Measurements from ENCODE around the gene TCF4. TPM values are rescaled to one million over a fixed set of nuclear protein-coding genes. Genes with fewer than 3 reads are reported as not detected.

The TCF4 gene
- total RNA-seq, 1 donor from 2014 or later, result 56.8 TPM

DNA sequence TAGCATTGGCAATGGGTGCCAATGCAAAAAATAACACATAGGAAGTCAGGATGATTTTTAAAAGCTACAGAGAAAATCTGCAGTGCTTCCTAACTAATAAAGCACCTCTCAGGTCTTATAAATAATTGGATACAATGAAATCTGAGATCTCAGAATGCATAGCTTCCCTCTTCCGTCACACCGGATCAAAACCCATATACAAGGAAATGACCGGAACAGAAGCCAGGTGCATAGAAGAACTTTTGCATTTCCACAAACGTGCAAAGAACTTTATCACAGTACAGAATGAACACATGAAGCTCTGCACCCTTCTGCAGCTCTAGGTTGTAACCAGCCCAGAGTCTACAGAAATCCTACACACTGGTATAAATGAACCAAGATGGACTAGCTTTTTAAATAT, 145.4 kb downstream of the TCF4 start:
- TF ChIP-seq, protein P1, sequence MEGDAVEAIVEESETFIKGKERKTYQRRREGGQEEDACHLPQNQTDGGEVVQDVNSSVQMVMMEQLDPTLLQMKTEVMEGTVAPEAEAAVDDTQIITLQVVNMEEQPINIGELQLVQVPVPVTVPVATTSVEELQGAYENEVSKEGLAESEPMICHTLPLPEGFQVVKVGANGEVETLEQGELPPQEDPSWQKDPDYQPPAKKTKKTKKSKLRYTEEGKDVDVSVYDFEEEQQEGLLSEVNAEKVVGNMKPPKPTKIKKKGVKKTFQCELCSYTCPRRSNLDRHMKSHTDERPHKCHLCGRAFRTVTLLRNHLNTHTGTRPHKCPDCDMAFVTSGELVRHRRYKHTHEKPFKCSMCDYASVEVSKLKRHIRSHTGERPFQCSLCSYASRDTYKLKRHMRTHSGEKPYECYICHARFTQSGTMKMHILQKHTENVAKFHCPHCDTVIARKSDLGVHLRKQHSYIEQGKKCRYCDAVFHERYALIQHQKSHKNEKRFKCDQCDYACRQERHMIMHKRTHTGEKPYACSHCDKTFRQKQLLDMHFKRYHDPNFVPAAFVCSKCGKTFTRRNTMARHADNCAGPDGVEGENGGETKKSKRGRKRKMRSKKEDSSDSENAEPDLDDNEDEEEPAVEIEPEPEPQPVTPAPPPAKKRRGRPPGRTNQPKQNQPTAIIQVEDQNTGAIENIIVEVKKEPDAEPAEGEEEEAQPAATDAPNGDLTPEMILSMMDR (IDR thresholded peaks at IDR 0.05; ENCODE audit: unreplicated experiment), result no peak
- no peak overlapping the region for H3K4me3 Mint-ChIP-seq (ENCODE audit: low read depth)
- H3K36me3 Mint-ChIP-seq (ENCODE audit: insufficient read depth), result no peaks in the 10 kb centered on the region
- no peak overlapping the region for H3K27ac Mint-ChIP-seq
- DNase-seq (ENCODE audit: low spot score, unreplicated experiment), result no peak
- peaks cover 8% of the 10 kb centered on the region for H3K4me1 Mint-ChIP-seq (ENCODE audit: low read depth)
- H3K27me3 Mint-ChIP-seq, result no peaks in the 10 kb centered on the region
- peaks cover 9% of the 10 kb centered on the region for H3K9me3 Mint-ChIP-seq (ENCODE audit: low read depth)

DNA sequence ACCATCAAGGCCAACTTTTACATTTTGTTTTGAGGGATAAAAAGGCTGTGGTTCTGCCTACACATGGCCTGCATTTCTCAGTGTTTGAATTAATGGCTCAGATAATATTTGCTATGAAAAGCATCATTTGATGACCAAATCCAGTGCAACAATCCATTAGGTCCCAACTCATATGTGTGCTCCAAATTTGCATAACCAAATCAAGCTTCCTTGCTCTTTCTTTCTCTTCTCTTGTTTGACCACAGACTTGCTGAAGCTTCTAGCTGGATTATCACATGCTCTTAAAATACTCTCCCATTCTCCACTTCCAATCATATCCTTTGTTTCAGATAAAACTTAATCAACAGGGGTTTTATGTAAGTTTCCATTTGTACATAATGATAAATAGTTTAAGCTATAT, 147.0 kb downstream of the TCF4 start:
- TF ChIP-seq, protein P1 (IDR thresholded peaks at IDR 0.05; ENCODE audit: unreplicated experiment), result no peak

DNA sequence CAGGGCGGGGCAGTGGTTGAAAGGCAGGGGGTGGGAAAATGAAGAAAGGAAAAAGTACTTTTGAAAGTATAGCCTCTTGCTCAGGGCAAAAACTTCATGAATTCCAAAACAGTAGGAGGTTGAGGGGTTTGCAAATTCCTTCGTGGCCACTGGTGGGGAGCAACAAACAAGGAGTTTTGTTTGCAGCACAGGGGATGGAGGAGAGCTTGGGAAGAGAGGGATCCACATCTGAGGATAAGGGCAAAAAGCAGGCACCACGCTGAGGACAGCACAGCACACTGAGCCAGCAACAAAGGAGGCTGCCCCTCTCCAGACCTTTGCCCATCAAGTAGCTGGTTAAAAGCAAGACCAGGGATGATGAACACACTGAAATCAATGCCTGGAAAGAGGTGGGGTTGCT, 148.9 kb downstream of the TCF4 start:
- Mint-ChIP-seq H3K27me3 (no peaks in the 10 kb centered on the region), H3K4me1 (ENCODE audit: low read depth) (peaks cover 8% of the 10 kb centered on the region)

More for the DNA sequence above, 147.0 kb downstream of the TCF4 start:
- Mint-ChIP-seq H3K36me3 (ENCODE audit: insufficient read depth) (no peaks in the 10 kb centered on the region), H3K4me3 (ENCODE audit: low read depth) (no peak overlapping the region), H3K9me3 (ENCODE audit: low read depth) (peaks cover 9% of the 10 kb centered on the region), H3K27me3 (no peaks in the 10 kb centered on the region), H3K27ac (no peak overlapping the region), H3K4me1 (ENCODE audit: low read depth) (peaks cover 8% of the 10 kb centered on the region)
- no peak for DNase-seq (ENCODE audit: low spot score, unreplicated experiment)

DNA sequence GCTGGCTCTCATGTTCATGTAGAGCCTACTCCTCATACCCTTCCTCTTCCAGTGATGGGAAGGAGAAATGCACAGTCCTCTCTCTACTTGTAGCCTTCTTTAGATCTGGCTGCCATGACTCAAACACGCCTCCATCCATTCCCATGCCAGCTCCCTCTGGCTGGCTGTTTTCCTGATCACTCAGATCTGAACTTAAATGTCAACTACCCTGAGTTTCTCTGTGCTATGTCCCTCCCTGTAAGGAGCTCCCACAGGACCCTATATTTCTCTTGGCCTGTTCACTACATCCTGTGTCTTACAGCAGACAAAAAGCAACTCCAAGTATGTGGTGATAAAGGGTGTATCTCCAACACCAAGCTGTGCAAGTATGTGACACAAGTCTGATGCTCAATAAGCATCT, 152.4 kb downstream of the TCF4 start:
- H3K27ac Mint-ChIP-seq, result no peak overlapping the region
- TF ChIP-seq, protein P1 (IDR thresholded peaks at IDR 0.05; ENCODE audit: unreplicated experiment), result no peak
- H3K36me3 Mint-ChIP-seq (ENCODE audit: insufficient read depth), result no peaks in the 10 kb centered on the region
- no peak overlapping the region for H3K4me3 Mint-ChIP-seq (ENCODE audit: low read depth)
- DNase-seq (ENCODE audit: low spot score, unreplicated experiment), result no peak
- H3K4me1 Mint-ChIP-seq (ENCODE audit: low read depth), result peaks cover 12% of the 10 kb centered on the region
- H3K27me3 Mint-ChIP-seq, result no peaks in the 10 kb centered on the region
- no peaks in the 10 kb centered on the region for H3K9me3 Mint-ChIP-seq (ENCODE audit: low read depth)

More for the DNA sequence above, 148.9 kb downstream of the TCF4 start:
- no peak for DNase-seq (ENCODE audit: low spot score, unreplicated experiment)
- H3K27ac Mint-ChIP-seq, result no peak overlapping the region
- no peaks in the 10 kb centered on the region for H3K36me3 Mint-ChIP-seq (ENCODE audit: insufficient read depth)
- TF ChIP-seq, protein P1 (IDR thresholded peaks at IDR 0.05; ENCODE audit: unreplicated experiment), result no peak
- H3K9me3 Mint-ChIP-seq (ENCODE audit: low read depth), result no peaks in the 10 kb centered on the region
- H3K4me3 Mint-ChIP-seq (ENCODE audit: low read depth), result no peak overlapping the region

DNA sequence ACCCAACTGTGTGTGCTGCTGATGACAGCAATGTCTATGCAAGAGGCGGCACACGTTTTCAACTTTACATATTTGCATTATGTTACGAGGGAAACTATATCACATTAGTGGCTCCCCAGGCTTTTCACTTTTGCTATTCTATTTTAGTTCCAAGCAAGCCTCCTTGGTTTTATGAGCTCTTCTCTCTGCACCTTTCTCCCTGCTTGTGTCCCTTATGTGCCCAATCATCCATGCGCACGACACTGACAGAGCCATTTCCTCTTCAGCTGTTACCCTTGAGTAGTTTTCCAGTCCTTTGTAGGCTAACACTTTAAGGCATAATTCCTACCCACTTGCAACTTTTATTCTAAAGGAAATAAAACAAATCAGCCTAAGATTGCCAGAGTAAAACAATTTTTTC, 154.3 kb downstream of the TCF4 start:
- Mint-ChIP-seq H3K27ac (no peak overlapping the region), H3K9me3 (ENCODE audit: low read depth) (no peaks in the 10 kb centered on the region), H3K27me3 (no peaks in the 10 kb centered on the region), H3K4me1 (ENCODE audit: low read depth) (peaks cover 8% of the 10 kb centered on the region), H3K4me3 (ENCODE audit: low read depth) (no peak overlapping the region), H3K36me3 (ENCODE audit: insufficient read depth) (no peaks in the 10 kb centered on the region)
- TF ChIP-seq, protein P1 (IDR thresholded peaks at IDR 0.05; ENCODE audit: unreplicated experiment), result no peak
- no peak for DNase-seq (ENCODE audit: low spot score, unreplicated experiment)
